ENCODE results near the gene STRN4.
"Not testable (repeated sequence)": the region's sequence is repeated elsewhere in the genome, so short reads cannot be mapped to it uniquely, and the experiment has no call there.

STRN4 gene

DNA sequence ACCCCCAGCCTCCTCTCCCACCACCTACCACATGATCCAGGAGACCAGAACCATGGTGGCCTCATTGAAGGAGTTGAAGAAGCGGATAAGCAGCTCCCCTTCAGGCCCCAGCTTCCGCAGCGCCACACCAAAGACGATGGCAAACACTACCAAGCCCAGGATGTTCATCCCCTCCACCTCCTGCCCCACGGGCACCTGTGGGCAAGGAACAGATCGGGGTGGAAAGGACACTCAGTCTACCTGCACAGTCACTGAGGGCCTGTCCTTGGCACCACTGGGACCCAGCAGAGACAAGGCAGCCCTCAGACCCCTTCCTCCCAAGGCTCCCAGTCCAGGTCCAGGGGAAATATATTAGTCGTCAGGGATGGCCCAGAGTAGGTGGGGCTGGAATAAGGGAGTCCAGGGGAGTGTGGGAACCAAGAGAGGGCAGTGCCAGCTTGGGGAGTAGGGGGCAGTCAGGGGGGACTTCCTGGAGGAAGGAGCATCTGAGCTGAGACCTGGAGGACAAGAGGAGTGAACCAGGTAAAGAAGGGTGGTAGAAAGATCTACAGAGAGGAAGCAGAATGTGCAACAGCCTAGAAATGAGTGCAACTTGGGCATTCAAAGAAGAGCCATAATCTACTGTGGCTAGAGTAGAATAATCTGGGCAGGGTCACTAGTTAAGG lies 36.2 kb upstream of the STRN4 start:
- TF ChIP-seq FOXA1 (IDR thresholded peaks at IDR 0.05), result no peak
- TF ChIP-seq BHLHE40 (IDR thresholded peaks at IDR 0.05; ENCODE audit: borderline replicate concordance), result no peak
- TF ChIP-seq NFRKB (IDR thresholded peaks at IDR 0.05), result no peak
- TF ChIP-seq ELF4 (IDR thresholded peaks at IDR 0.05), result no peak
- no peak for TF ChIP-seq TARDBP (IDR thresholded peaks at IDR 0.05)
- TF ChIP-seq ZNF384 (IDR thresholded peaks at IDR 0.05), result no peak
- TF ChIP-seq, protein P1, sequence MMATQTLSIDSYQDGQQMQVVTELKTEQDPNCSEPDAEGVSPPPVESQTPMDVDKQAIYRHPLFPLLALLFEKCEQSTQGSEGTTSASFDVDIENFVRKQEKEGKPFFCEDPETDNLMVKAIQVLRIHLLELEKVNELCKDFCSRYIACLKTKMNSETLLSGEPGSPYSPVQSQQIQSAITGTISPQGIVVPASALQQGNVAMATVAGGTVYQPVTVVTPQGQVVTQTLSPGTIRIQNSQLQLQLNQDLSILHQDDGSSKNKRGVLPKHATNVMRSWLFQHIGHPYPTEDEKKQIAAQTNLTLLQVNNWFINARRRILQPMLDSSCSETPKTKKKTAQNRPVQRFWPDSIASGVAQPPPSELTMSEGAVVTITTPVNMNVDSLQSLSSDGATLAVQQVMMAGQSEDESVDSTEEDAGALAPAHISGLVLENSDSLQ (IDR thresholded peaks at IDR 0.05), result no peak
- TF ChIP-seq FOXM1 (IDR thresholded peaks at IDR 0.05; ENCODE audit: borderline replicate concordance), result no peak
- no peak for TF ChIP-seq L3MBTL2 (conservative IDR thresholded peaks at IDR 0.05)
- TF ChIP-seq SP1 (IDR thresholded peaks at IDR 0.05), result no peak
- TF ChIP-seq SUZ12 (IDR thresholded peaks at IDR 0.05), result no peak
- no peak for TF ChIP-seq ARNT (IDR thresholded peaks at IDR 0.05)
- TF ChIP-seq HDGF (IDR thresholded peaks at IDR 0.05; ENCODE audit: borderline replicate concordance), result no peak
- TF ChIP-seq LEF1 (IDR thresholded peaks at IDR 0.05; ENCODE audit: borderline replicate concordance), result no peak
- TF ChIP-seq FOXK2 (IDR thresholded peaks at IDR 0.05), result no peak
- ChIA-PET POLR2A (no interaction called here), CTCF (no interaction called here)
- no peak for DNase-seq (ENCODE audit: extremely low spot score)

DNA sequence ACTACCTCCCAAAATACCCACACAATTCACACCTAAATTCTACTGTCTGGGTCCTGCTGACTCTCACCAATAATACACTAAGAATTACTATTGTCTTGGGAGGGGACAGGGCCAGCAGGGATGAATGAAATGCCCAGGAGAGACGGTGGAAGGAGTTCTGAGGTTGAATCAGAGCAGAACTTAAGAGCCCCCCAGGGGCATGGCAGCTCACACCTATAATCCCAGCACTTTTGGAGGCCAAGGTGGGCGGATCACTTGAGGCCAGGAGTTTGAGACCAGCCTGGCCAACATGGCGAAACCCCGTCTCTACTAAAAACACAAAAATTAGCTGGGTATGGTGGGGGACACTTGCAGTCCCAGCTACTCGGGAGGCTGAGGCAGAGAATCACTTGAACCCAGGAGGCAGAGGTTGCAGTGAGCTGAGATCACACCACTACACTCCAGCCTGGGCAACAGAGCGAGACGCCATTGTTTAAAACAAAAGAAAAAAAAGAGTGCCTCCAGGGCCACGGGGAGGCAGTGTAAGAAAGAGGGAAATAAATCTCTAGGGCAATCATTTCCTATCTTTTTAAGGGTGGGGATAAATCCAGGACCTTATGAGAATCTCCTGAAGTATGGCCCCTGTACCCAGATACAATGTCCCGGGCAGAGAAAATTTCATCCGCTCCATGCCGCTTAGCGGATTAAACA lies 31.9 kb upstream of the STRN4 start:
- CTCF ChIA-PET; DNase-seq (ENCODE audit: extremely low spot score): not testable (repeated sequence)
- POLR2A ChIA-PET, result interaction anchor here (1.0 kb wide), 2 partner anchors 8 to 10 kb away, joined by 4 to 7 read pairs; partner anchors contain the start of gene SLC1A5

DNA sequence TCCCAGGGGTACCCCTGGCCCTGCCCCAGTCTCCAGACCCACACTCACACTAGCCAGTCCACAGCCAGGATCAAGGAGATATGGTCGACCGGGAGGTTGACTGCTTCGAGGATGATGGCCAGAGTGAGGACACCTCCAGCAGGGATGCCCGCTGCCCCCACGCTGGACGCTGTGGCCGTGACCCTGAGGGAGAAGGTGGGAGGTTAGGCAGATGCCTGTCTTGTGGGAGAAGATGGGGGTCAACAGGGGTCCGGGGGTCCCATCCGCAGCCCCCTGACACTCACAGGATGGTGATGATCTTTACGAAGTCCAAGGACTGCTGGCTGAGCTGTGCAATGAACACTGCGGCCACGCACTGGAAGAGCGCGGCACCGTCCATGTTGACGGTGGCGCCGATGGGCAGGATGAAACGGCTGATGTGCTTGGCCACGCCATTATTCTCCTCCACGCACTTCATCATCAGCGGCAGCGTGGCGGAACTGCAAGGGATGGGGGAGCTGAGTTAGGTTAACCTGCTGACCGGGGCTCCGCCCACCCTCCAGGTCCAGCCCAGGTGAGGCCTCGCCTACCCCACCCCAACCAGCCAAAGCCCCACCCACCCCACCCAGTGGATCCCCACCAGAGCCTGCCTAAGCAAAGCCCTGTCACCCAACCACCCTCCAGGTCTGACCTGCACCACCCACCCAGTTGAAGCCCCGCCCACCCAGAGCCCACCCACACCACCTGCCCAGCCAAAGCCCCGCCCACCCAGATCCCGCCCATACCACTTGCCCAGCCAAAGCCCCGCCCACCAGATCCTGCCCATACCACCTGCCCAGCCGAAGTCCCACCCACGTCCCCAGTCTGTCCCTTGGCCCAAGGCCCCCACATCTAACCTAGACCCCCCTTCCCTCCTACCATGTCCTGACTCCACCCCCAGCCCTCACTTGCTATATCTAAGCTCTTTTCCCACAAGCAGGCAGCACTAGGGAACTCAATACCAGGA lies 31.0 kb upstream of the STRN4 start:
- peak; percentile 36 for DNase-seq (ENCODE audit: extremely low spot score)
- CTCF ChIA-PET, result no interaction called here
- POLR2A ChIA-PET, result interaction anchor here (1.0 kb wide), 2 partner anchors 9 to 11 kb away, joined by 4 to 7 read pairs; partner anchors contain the start of gene SLC1A5
- TF ChIP-seq L3MBTL2 (conservative IDR thresholded peaks at IDR 0.05) (no peak), BHLHE40 (IDR thresholded peaks at IDR 0.05; ENCODE audit: borderline replicate concordance) (no peak), CTBP1 (IDR thresholded peaks at IDR 0.05; ENCODE audit: borderline replicate concordance) (no peak), FOXA1 (IDR thresholded peaks at IDR 0.05) (no peak), ELF4 (IDR thresholded peaks at IDR 0.05) (no peak), ARNT (IDR thresholded peaks at IDR 0.05) (no peak), NFRKB (IDR thresholded peaks at IDR 0.05) (no peak)

DNA sequence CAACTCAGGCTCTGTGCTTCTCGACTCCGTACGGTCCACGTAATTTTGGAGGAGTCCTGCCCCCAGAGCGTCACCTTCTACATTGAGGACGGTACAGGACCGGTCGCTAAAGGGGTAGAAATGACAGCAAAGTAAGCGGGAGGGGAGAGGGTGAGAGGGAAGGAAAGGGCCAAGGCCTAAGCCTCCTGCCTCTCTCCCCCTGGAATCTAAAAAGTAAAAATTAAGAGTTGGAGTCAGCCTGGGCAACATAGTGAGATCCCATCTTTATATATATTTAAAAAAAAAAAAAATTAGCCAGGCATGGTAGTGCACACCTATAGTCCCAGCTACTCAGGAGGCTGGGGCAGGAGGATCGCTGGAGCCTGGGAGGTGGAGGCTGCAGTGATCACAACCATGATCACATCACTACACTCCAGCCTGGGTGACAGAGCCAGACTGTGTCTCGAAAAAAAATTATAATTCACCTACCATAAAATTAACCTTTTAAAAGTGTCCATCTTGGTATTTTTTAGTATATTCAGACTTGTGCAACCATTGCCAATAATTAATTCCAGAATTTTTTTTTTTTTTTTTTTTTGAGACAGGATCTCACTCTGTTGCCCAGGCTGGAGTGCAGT lies 29.5 kb upstream of the STRN4 start:
- CTCF ChIA-PET, result no interaction called here
- POLR2A ChIA-PET, result no interaction called here

DNA sequence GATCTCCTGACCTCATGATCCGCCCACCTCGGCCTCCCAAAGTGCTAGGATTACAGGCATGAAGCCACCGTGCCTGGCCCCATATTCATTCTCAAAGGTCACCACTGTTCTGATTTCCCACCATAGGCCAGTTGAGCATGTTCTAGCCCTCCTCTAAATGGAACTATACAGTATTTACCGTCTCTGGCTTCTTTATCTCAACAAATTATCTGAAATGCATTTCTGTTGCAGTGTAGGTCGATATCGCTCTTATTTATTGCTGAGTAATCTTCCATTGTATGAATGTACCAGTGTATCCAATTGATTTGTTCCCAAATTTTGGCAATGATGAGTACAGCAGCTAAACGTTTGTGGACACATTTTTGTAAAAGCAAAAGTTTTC lies 26.8 kb upstream of the STRN4 start:
- ChIA-PET CTCF (no interaction called here), POLR2A (interaction anchor here (1.4 kb wide), 1 partner anchor 16 kb away, joined by 6 read pairs; the partner anchor contains the start of gene SLC1A5)
- TF ChIP-seq SUZ12 (IDR thresholded peaks at IDR 0.05) (no peak), TARDBP (IDR thresholded peaks at IDR 0.05) (no peak), ZNF384 (IDR thresholded peaks at IDR 0.05) (no peak), L3MBTL2 (conservative IDR thresholded peaks at IDR 0.05) (no peak), SP1 (IDR thresholded peaks at IDR 0.05) (no peak)
- DNase-seq (ENCODE audit: extremely low spot score), result no peak

More for the DNA sequence above, 29.5 kb upstream of the STRN4 start:
- DNase-seq (ENCODE audit: extremely low spot score), result no peak
- TF ChIP-seq BHLHE40 (IDR thresholded peaks at IDR 0.05; ENCODE audit: borderline replicate concordance) (no peak), ARNT (IDR thresholded peaks at IDR 0.05) (no peak), LEF1 (IDR thresholded peaks at IDR 0.05; ENCODE audit: borderline replicate concordance) (no peak), FOXK2 (IDR thresholded peaks at IDR 0.05) (no peak), TARDBP (IDR thresholded peaks at IDR 0.05) (no peak), L3MBTL2 (conservative IDR thresholded peaks at IDR 0.05) (no peak), FOXM1 (IDR thresholded peaks at IDR 0.05; ENCODE audit: borderline replicate concordance) (no peak), FOXA1 (IDR thresholded peaks at IDR 0.05) (no peak), ELF4 (IDR thresholded peaks at IDR 0.05) (no peak), ZNF384 (IDR thresholded peaks at IDR 0.05) (no peak), CTBP1 (IDR thresholded peaks at IDR 0.05; ENCODE audit: borderline replicate concordance) (no peak), SUZ12 (IDR thresholded peaks at IDR 0.05) (no peak), HDGF (IDR thresholded peaks at IDR 0.05; ENCODE audit: borderline replicate concordance) (no peak), SP1 (IDR thresholded peaks at IDR 0.05) (no peak), NFRKB (IDR thresholded peaks at IDR 0.05) (no peak)
- TF ChIP-seq, protein P1 (IDR thresholded peaks at IDR 0.05), result no peak
